Fibroblast of lung (primary cell): ENCODE data around the gene SRD5A2. TPM values are rescaled to one million over a fixed set of nuclear protein-coding genes. Genes with fewer than 3 reads are reported as not detected.

ENCODE experiments used
- DNase-seq, 2 donors: peaks; one replicate each; pipeline versions ENCODE4 v3.0.0 to v3.0.0-alpha.2; 2010; ENCODE audit warnings: low read depth in 2 of 2
- H2AFZ ChIP-seq: 2 replicates; pipeline ENCODE4 v1.5.1; 2012; ENCODE audit warnings: low read length, control low read depth, inconsistent platforms
- H3K27ac ChIP-seq: 2 replicates; pipeline ENCODE4 v1.5.1; 2011; ENCODE audit warnings: low read length, control low read depth; ENCODE audit not compliant: insufficient read depth
- H3K27me3 ChIP-seq: 2 replicates; pipeline ENCODE4 v1.5.1; 2011; ENCODE audit warnings: mild to moderate bottlenecking, low read length; ENCODE audit not compliant: control insufficient read depth, insufficient read depth
- H3K36me3 ChIP-seq: 2 replicates; pipeline ENCODE4 v1.5.1; 2011; ENCODE audit warnings: low read length; ENCODE audit not compliant: control insufficient read depth, insufficient read depth
- H3K4me1 ChIP-seq: 2 replicates; pipeline ENCODE4 v1.5.1; 2011; ENCODE audit warnings: low read length; ENCODE audit not compliant: control insufficient read depth, insufficient read depth; ENCODE audit errors: extremely low read depth
- H3K4me2 ChIP-seq: 2 replicates; pipeline ENCODE4 v1.5.1; 2011; ENCODE audit warnings: low read length, control low read depth; ENCODE audit not compliant: insufficient read depth; ENCODE audit errors: extremely low read depth
- H3K4me3 ChIP-seq, 4 experiments: fragments of 200-600 bp in 1 of 4; sonication (generic) in 1 of 4; replicated peaks in 1 of 4; 2 replicates each; pipeline ENCODE4 v1.5.1; 2011 to 2016; ENCODE audit warnings: low read length in 4 of 4, low read depth in 3 of 4, mild to moderate bottlenecking in 3 of 4, control low read depth in 2 of 4, inconsistent platforms in 1 of 4, mixed read lengths in 1 of 4; ENCODE audit not compliant: insufficient read depth in 1 of 4; ENCODE audit errors: control extremely low read depth in 1 of 4
- H3K79me2 ChIP-seq: 2 replicates; pipeline ENCODE4 v1.5.1; 2012; ENCODE audit warnings: mild to moderate bottlenecking, low read length, inconsistent platforms; ENCODE audit not compliant: control insufficient read depth, insufficient read depth
- H3K9ac ChIP-seq: 2 replicates; pipeline ENCODE4 v1.5.1; 2011; ENCODE audit warnings: mild to moderate bottlenecking, low read length, control low read depth; ENCODE audit not compliant: insufficient read depth
- H3K9me3 ChIP-seq: 2 replicates; pipeline ENCODE4 v1.5.1; 2012; ENCODE audit warnings: low read depth, low read length; ENCODE audit not compliant: control insufficient read depth, insufficient read depth
- H4K20me1 ChIP-seq: 2 replicates; pipeline ENCODE4 v1.5.1; 2011; ENCODE audit warnings: low read length; ENCODE audit not compliant: control insufficient read depth, insufficient read depth; ENCODE audit errors: extremely low read depth
- EZH2 ChIP-seq: IDR thresholded peaks from 2 replicates; pipeline ENCODE4 v1.5.1; 2012; ENCODE audit warnings: low read length, control low read depth, mild to moderate bottlenecking; ENCODE audit errors: missing control alignments
- polyA plus RNA-seq, 2 donors: library from polyadenylated mRNA; depleted of rRNA in 1 of 2; stranded (reverse) in 1 of 2; unstranded in 1 of 2; fragments of >200 nt; gene quantifications; 2 replicates each; pipeline ENCODE4 v1.2.1, GENCODE V29; 2011 to 2012; ENCODE audit warnings: missing spikeins in 1 of 2
- total RNA-seq: library from RNA; depleted of rRNA; stranded (reverse); fragments of >200 nt; gene quantifications from 2 replicates; pipeline ENCODE4 v1.2.1, GENCODE V29; 2014
- TF ChIP-seq, protein P1 (sequence below), 2 donors: IDR thresholded peaks in 1 of 2; conservative IDR thresholded peaks in 1 of 2; 1 replicate in 1 of 2; 2 replicates in 1 of 2; pipeline ENCODE4 v1.5.1; 2011 to 2012; ENCODE audit warnings: low read length in 2 of 2, control low read depth in 1 of 2, inconsistent platforms in 1 of 2, low read depth in 1 of 2, mild to moderate bottlenecking in 1 of 2

Gene SRD5A2
- total and polyA plus RNA-seq, 2 donors (not counting 1 experiment from before 2014, with no cell fraction given), result not detected

DNA sequence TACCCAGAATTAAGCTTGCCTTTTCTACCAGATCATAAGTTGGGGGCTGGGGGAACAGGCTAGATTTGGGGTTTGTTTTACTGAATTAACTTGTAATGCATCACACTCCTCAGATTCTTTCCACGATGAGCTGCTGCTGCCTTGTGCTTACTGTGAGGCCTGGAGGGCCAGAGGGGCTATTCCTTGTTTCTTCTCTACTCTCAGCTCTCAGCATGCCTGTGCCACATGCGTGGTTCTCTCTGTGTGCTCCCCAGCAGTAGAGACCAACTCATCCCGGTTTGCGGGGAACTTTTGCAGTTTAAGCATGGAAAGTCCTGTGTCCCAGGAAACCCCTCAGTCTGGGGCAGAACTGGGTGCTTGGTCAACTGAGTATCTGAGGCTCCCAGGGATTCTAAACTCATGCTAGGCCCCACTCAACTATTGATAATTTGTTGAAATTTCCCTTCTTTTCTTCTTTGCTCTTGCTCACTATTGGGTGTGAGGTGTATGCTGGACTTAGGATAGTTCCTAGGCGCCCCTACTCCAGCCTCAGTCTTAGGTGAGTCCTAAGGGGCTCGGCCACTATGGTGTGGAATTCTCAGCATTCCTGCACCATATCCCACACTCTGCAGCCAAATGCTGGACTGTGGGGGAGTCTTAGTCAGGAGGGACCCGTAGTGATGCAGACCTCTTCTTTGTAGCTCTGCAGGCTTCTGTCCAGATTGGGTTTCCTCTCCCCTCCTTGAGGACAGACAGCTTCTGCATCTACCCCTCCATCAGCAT lies 63.1 kb downstream of the SRD5A2 start:
- no peaks in the 10 kb centered on the region for H4K20me1 ChIP-seq
- no peaks in the 10 kb centered on the region for H3K79me2 ChIP-seq
- no peak for DNase-seq
- no peak overlapping the region for H3K4me2 ChIP-seq
- no peak overlapping the region for H3K27ac ChIP-seq
- TF ChIP-seq EZH2, result no peak
- TF ChIP-seq, protein P1, sequence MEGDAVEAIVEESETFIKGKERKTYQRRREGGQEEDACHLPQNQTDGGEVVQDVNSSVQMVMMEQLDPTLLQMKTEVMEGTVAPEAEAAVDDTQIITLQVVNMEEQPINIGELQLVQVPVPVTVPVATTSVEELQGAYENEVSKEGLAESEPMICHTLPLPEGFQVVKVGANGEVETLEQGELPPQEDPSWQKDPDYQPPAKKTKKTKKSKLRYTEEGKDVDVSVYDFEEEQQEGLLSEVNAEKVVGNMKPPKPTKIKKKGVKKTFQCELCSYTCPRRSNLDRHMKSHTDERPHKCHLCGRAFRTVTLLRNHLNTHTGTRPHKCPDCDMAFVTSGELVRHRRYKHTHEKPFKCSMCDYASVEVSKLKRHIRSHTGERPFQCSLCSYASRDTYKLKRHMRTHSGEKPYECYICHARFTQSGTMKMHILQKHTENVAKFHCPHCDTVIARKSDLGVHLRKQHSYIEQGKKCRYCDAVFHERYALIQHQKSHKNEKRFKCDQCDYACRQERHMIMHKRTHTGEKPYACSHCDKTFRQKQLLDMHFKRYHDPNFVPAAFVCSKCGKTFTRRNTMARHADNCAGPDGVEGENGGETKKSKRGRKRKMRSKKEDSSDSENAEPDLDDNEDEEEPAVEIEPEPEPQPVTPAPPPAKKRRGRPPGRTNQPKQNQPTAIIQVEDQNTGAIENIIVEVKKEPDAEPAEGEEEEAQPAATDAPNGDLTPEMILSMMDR (conservative IDR thresholded peaks at IDR 0.05 in 1 of 2, IDR thresholded peaks at IDR 0.05 in 1 of 2; ENCODE audit: low read depth in 1 of 2, low read length in 2 of 2), result no peak
- no peaks in the 10 kb centered on the region for H3K9me3 ChIP-seq
- no peaks in the 10 kb centered on the region for H3K36me3 ChIP-seq
- no peak overlapping the region for H2AFZ ChIP-seq
- no peak overlapping the region for H3K4me3 ChIP-seq
- no peaks in the 10 kb centered on the region for H3K4me1 ChIP-seq
- H3K9ac ChIP-seq, result no peak overlapping the region
- no peaks in the 10 kb centered on the region for H3K27me3 ChIP-seq

DNA sequence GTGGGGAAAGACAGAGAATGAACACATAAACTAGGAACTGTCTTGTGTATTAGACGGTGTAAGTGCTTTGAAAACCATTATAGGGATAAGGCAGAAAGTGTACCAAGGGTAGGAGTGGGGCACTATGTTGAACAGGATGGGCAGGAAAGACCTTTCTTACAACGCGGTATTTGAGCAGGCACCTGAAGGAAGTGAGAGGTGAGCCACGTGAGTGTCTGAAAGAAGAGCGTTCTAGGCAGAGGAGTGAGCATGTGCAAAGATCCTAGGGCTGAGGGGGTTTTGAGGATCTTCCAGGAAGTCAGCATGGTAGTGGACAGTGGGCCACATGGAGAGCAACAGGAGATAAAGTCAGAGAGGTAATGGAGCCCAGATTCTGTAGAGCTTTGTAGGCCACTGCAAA lies 65.2 kb downstream of the SRD5A2 start:
- no peak overlapping the region for H3K4me3 ChIP-seq
- H3K4me1 ChIP-seq, result no peaks in the 10 kb centered on the region
- no peak overlapping the region for H3K9ac ChIP-seq
- no peaks in the 10 kb centered on the region for H4K20me1 ChIP-seq
- no peak for DNase-seq
- H2AFZ ChIP-seq, result no peak overlapping the region
- H3K79me2 ChIP-seq, result no peaks in the 10 kb centered on the region
- no peak overlapping the region for H3K4me2 ChIP-seq
- H3K36me3 ChIP-seq, result no peaks in the 10 kb centered on the region
- no peaks in the 10 kb centered on the region for H3K9me3 ChIP-seq
- TF ChIP-seq, protein P1 (conservative IDR thresholded peaks at IDR 0.05 in 1 of 2, IDR thresholded peaks at IDR 0.05 in 1 of 2; ENCODE audit: low read depth in 1 of 2, low read length in 2 of 2), result no peak
- no peak for TF ChIP-seq EZH2
- H3K27me3 ChIP-seq, result no peaks in the 10 kb centered on the region
- H3K27ac ChIP-seq, result no peak overlapping the region

DNA sequence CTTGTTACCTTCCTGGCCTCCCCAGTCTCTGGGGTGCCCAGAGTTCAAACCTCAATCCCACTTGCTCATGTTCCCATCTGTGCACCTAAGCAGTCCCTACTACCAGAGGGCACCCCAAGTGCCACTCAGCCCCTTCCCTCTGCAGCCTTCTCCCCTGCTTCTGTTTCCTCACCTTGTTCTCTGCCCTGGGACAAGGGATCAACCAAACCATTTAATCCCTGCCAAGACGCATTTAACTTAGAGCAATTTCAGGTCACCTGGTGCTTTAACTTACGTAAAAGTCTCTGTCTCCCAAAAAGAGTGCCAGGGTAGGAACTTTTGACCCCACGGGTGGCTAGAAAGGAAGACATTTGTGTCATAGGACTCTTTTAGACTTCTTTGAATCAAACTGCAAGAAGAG lies 67.2 kb downstream of the SRD5A2 start:
- H2AFZ ChIP-seq, result no peak overlapping the region
- no peaks in the 10 kb centered on the region for H3K4me1 ChIP-seq
- no peak for TF ChIP-seq EZH2
- TF ChIP-seq, protein P1 (conservative IDR thresholded peaks at IDR 0.05 in 1 of 2, IDR thresholded peaks at IDR 0.05 in 1 of 2; ENCODE audit: low read depth in 1 of 2, low read length in 2 of 2), result no peak
- no peaks in the 10 kb centered on the region for H3K27me3 ChIP-seq
- no peak for DNase-seq
- H3K9ac ChIP-seq, result no peak overlapping the region
- H3K9me3 ChIP-seq, result no peaks in the 10 kb centered on the region
- H3K79me2 ChIP-seq, result no peaks in the 10 kb centered on the region
- H3K27ac ChIP-seq, result no peak overlapping the region
- H3K4me2 ChIP-seq, result no peak overlapping the region
- H4K20me1 ChIP-seq, result no peaks in the 10 kb centered on the region
- no peaks in the 10 kb centered on the region for H3K36me3 ChIP-seq
- no peak overlapping the region for H3K4me3 ChIP-seq
